Smooth muscle cell (in vitro differentiated cells): ENCODE data around the gene PCTP. TPM values are rescaled to one million over a fixed set of nuclear protein-coding genes. Genes with fewer than 3 reads are reported as not detected.
A peak's percentile ranks its signal among the peaks of the same experiment; 100 is the strongest.

ENCODE experiments used
- DNase-seq: peaks from one replicate; lab custom pipeline; 2025; ENCODE audit not compliant: unreplicated experiment; lab: John Stamatoyannopoulos, UW
- H2AFZ ChIP-seq: fragments of 200-600 bp; sonication (generic); 2 replicates; pipeline ENCODE4 v1.6.0; 2016; ENCODE audit warnings: antibody characterized with exemption, low read depth, mild to moderate bottlenecking
- H3F3A ChIP-seq: fragments of 200-600 bp; sonication (generic); 2 replicates; pipeline ENCODE4 v1.6.0; 2017; ENCODE audit warnings: antibody characterized with exemption, low read depth
- H3K27ac ChIP-seq: fragments of 200-600 bp; sonication (generic); 2 replicates; pipeline ENCODE4 v1.5.1; 2016; ENCODE audit warnings: low read depth, mild to moderate bottlenecking
- H3K27me3 ChIP-seq: fragments of 200-600 bp; sonication (generic); 2 replicates; pipeline ENCODE4 v1.6.1; 2016; ENCODE audit warnings: low read depth, mild to moderate bottlenecking
- H3K36me3 ChIP-seq: fragments of 200-600 bp; sonication (generic); 2 replicates; pipeline ENCODE4 v1.5.1; 2016; ENCODE audit warnings: low read depth
- H3K4me1 ChIP-seq: fragments of 200-600 bp; sonication (generic); 2 replicates; pipeline ENCODE4 v1.5.1; 2016; ENCODE audit warnings: low read depth
- H3K4me2 ChIP-seq: fragments of 200-600 bp; sonication (generic); 2 replicates; pipeline ENCODE4 v1.6.0; 2016; ENCODE audit warnings: mild to moderate bottlenecking
- H3K4me3 ChIP-seq: fragments of 200-600 bp; sonication (generic); 2 replicates; pipeline ENCODE4 v1.5.1; 2016; ENCODE audit warnings: mild to moderate bottlenecking
- H3K79me2 ChIP-seq: fragments of 200-600 bp; sonication (generic); 2 replicates; pipeline ENCODE4 v1.6.0; 2016; ENCODE audit warnings: low read depth, mild to moderate bottlenecking
- H3K9ac ChIP-seq: fragments of 200-600 bp; sonication (generic); 2 replicates; pipeline ENCODE4 v1.6.0; 2016; ENCODE audit warnings: low read depth
- H3K9me3 ChIP-seq: fragments of 200-600 bp; sonication (generic); replicated peaks from 2 replicates; pipeline ENCODE4 v1.5.1; 2016; ENCODE audit warnings: low read depth
- H4K20me1 ChIP-seq: fragments of 200-600 bp; sonication (generic); 2 replicates; pipeline ENCODE4 v1.6.0; 2016; ENCODE audit warnings: low read depth
- CTCF ChIP-seq: fragments of 200-600 bp; sonication (generic); IDR thresholded peaks from 2 replicates; pipeline ENCODE4 v1.5.1; 2017; ENCODE audit warnings: borderline replicate concordance, mild to moderate bottlenecking, antibody characterized with exemption; ENCODE audit not compliant: insufficient read depth, poor library complexity, severe bottlenecking
- WGBS: methylation state at CpG from one replicate; pipeline ENCODE4 v1.1.7; 2016; ENCODE audit warnings: low lambda C conversion rate; 5-methylcytosine and 5-hydroxymethylcytosine counted together
- polyA plus RNA-seq: library from polyadenylated mRNA; unstranded; fragments of >200 nt; fragmentation: Nextera tagmentation; extraction: Ambion mirVana; gene quantifications from 2 replicates; pipeline ENCODE4 v1.2.1, GENCODE V29; 2016
- total RNA-seq: library from RNA; depleted of rRNA; stranded (reverse); fragments of >200 nt; gene quantifications from 2 replicates; pipeline ENCODE4 v1.2.3, GENCODE V29; 2014

Gene PCTP
- total and polyA plus RNA-seq, 2 experiments from 2014 or later, result 14.4 to 15.1 TPM

- WGBS, result 7% methylated on average over 5 of the region's 5 CpGs
- Histone ChIP-seq H3K9ac (peak overlapping the region; percentile 59), H3K9me3 (no peaks in the 10 kb centered on the region), H3K4me3 (peak overlapping the region; percentile 47), H4K20me1 (no peaks in the 10 kb centered on the region), H3K79me2 (peaks cover 4% of the 10 kb centered on the region), H2AFZ (peak overlapping the region; percentile 74), H3K27ac (peak overlapping the region; percentile 83), H3K4me2 (peak overlapping the region; percentile 91), H3K27me3 (no peaks in the 10 kb centered on the region), H3K36me3 (no peaks in the 10 kb centered on the region), H3K4me1 (peaks cover 23% of the 10 kb centered on the region), H3F3A (peaks cover 32% of the 10 kb centered on the region)
- DNase-seq, result no peak
- TF ChIP-seq CTCF, result no peak
Observed at GRCh38 chr17:55722016-55722736, 28.7 kb upstream of the PCTP start.

- no peaks in the 10 kb centered on the region for H3K27me3 ChIP-seq
- no peaks in the 10 kb centered on the region for H3K36me3 ChIP-seq
- H3K9me3 ChIP-seq, result no peaks in the 10 kb centered on the region
- no peak for DNase-seq
- WGBS, result 1% methylated on average over 12 of the region's 12 CpGs
- H3K4me2 ChIP-seq, result peak within 1 kb of the TSS; percentile 91
- peak within 1 kb of the TSS; percentile 47 for H3K4me3 ChIP-seq
- H3F3A ChIP-seq, result peaks cover 39% of the 10 kb centered on the region
- H3K4me1 ChIP-seq, result peaks cover 28% of the 10 kb centered on the region
- peak within 1 kb of the TSS; percentile 59 for H3K9ac ChIP-seq
- peak within 1 kb of the TSS; percentile 74 for H2AFZ ChIP-seq
- peaks cover 4% of the 10 kb centered on the region for H3K79me2 ChIP-seq
- no peaks in the 10 kb centered on the region for H4K20me1 ChIP-seq
- no peak for TF ChIP-seq CTCF
- H3K27ac ChIP-seq, result peak within 1 kb of the TSS; percentile 83
Observed at GRCh38 chr17:55722742-55723487, 27.9 kb upstream of the PCTP start, which contains the start of gene TMEM100. Gene TMEM100 (minus strand): TSS chr17:55722864. CDS start chr17:55721070, 1,794 bp downstream.

GRCh38 chr17:55723488-55723848 is 27.4 kb upstream of the PCTP start:
- peaks cover 4% of the 10 kb centered on the region for H3K79me2 ChIP-seq
- TF ChIP-seq CTCF, result no peak
- peak overlapping the region; percentile 83 for H3K27ac ChIP-seq
- peak overlapping the region; percentile 91 for H3K4me2 ChIP-seq
- peaks cover 25% of the 10 kb centered on the region for H3K4me1 ChIP-seq
- H3K36me3 ChIP-seq, result no peaks in the 10 kb centered on the region
- peak overlapping the region; percentile 47 for H3K4me3 ChIP-seq
- no peaks in the 10 kb centered on the region for H3K27me3 ChIP-seq
- no peak for DNase-seq
- no peak overlapping the region for H2AFZ ChIP-seq
- no peak overlapping the region for H3K9ac ChIP-seq
- H3F3A ChIP-seq, result peaks cover 44% of the 10 kb centered on the region
- H3K9me3 ChIP-seq, result no peaks in the 10 kb centered on the region
- no peaks in the 10 kb centered on the region for H4K20me1 ChIP-seq
